ENCODE results near the gene NFILZ.

GRCh38 chr19:8665468-8666213 is 35.2 kb downstream of the NFILZ start:
- TF ChIP-seq, protein P1, sequence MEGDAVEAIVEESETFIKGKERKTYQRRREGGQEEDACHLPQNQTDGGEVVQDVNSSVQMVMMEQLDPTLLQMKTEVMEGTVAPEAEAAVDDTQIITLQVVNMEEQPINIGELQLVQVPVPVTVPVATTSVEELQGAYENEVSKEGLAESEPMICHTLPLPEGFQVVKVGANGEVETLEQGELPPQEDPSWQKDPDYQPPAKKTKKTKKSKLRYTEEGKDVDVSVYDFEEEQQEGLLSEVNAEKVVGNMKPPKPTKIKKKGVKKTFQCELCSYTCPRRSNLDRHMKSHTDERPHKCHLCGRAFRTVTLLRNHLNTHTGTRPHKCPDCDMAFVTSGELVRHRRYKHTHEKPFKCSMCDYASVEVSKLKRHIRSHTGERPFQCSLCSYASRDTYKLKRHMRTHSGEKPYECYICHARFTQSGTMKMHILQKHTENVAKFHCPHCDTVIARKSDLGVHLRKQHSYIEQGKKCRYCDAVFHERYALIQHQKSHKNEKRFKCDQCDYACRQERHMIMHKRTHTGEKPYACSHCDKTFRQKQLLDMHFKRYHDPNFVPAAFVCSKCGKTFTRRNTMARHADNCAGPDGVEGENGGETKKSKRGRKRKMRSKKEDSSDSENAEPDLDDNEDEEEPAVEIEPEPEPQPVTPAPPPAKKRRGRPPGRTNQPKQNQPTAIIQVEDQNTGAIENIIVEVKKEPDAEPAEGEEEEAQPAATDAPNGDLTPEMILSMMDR (IDR thresholded peaks at IDR 0.05; ENCODE audit: low read depth, low read length, poor library complexity, severe bottlenecking) = no peak
- TF ChIP-seq EZH2phosphoT487 (IDR thresholded peaks at IDR 0.05; ENCODE audit: borderline replicate concordance, low read length) = no peak
